ENCODE data around the gene BCOR.

The BCOR gene

GRCh38 chrX:40019541-40019940 lies 78.2 kb downstream of the BCOR start:
- no peak for DNase-seq (ENCODE audit: low spot score)

DNA sequence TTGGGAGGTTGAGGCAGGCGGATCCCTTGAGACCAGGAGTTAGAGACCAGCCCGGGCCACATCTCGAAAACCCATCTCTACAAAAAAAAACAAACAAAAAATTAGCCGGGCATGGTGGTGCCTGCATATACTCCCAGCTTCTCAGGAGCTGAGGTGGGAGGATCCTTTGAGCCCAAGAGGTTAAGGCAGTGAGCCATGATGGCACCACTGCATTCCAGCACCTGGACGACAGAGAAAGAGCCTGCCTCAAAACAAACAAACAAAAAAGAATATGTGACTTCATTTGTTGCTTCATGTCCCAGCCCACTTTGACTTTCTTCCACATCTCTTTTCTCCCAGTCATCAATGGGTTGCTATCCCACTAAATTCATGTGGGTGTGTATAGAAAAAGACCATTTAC lies 79.7 kb downstream of the BCOR start:
- DNase-seq (ENCODE audit: low spot score), result no peak

GRCh38 chrX:40016749-40017148 lies 81.0 kb downstream of the BCOR start:
- DNase-seq (ENCODE audit: low spot score), result no peak

- DNase-seq (ENCODE audit: low spot score), result no peak
These were observed 82.1 kb downstream of the BCOR start for GRCh38 chrX:40015693-40016092.

- DNase-seq (ENCODE audit: low spot score), result peak; percentile 22
These were observed 84.2 kb downstream of the BCOR start for GRCh38 chrX:40013266-40014195.

- no peak for DNase-seq (ENCODE audit: low spot score)
These were observed 84.9 kb downstream of the BCOR start for GRCh38 chrX:40012868-40013265.

- no peak for DNase-seq (ENCODE audit: low spot score)
These were observed 85.5 kb downstream of the BCOR start for GRCh38 chrX:40012039-40012867.

GRCh38 chrX:40011322-40012038 lies 86.3 kb downstream of the BCOR start:
- DNase-seq (ENCODE audit: low spot score), result no peak

- peak; percentile 18 for DNase-seq (ENCODE audit: low spot score)
These were observed 87.0 kb downstream of the BCOR start for GRCh38 chrX:40010550-40011321.

DNA sequence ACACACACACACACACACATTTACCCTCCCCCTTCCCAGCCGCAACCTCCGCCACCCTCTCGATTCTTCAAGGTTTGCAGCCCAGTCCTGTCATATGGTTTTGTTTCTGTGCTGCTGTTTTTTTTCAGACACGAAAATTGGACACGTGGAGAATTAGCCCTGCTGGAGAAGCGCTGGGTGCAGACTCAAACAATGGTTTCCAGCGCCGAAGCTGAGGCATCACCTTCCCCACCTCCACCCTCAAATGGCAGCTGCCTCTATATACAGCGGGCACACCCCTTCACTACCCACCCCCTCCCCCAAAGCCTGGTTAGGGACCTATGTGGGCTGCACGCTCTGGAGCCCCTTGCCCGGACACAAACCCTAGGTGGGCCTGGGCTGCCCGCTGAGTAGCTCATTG lies 87.9 kb downstream of the BCOR start:
- DNase-seq (ENCODE audit: low spot score), result no peak

DNA sequence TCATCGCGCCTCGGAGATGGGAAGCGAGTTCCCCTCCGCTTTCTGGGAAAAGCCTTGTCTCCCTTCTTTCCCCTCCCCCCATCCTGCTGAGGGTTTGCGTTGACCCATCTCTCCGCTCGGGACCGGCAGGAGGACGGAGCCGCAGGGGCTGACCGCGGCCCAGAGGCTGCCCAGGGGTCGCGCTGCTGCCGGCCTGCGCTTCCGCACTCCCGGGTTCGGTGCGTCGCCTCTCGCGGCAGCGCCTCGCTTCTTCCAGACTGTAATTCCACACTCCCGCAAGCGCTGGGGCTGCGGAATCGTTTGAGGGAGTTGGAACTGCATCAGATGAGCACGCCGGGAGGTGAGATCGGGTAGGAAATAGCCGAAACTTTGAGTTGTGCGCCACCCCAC lies 88.3 kb downstream of the BCOR start:
- no peak for DNase-seq (ENCODE audit: low spot score)

DNA sequence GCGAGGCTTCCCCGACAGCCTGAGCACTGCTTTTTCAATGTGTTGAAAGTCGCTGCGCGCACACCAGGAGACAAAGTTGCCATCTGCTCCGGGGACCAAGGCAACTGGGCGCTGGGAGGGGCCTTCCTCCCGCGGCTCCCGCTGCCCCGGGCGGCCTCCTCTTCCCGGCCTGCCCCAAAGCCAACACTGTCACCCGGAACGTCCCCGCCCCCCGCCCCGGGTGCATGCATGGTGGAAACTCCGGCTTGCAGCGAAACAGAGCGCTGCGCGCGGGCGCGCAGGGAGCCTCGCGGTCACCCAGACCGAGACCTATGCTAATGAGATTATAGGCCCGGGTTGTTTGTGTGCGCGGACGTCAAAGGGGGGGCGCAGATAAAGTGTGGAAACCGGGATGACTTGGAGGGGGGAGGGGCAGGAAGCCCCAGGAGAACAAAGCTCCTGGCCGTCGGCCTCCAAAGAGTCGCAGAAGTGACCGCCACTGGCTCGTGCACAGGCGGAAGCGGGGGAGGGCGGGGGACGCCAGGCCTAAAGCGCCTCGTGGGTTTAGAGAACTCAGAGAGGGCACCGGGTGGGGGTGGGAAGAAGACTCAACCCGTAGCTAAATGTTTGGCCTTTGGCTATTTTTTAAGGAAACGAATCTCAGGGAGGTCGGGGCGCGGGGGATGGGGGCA lies 88.8 kb downstream of the BCOR start:
- DNase-seq (ENCODE audit: low spot score), result peak; percentile 22

DNA sequence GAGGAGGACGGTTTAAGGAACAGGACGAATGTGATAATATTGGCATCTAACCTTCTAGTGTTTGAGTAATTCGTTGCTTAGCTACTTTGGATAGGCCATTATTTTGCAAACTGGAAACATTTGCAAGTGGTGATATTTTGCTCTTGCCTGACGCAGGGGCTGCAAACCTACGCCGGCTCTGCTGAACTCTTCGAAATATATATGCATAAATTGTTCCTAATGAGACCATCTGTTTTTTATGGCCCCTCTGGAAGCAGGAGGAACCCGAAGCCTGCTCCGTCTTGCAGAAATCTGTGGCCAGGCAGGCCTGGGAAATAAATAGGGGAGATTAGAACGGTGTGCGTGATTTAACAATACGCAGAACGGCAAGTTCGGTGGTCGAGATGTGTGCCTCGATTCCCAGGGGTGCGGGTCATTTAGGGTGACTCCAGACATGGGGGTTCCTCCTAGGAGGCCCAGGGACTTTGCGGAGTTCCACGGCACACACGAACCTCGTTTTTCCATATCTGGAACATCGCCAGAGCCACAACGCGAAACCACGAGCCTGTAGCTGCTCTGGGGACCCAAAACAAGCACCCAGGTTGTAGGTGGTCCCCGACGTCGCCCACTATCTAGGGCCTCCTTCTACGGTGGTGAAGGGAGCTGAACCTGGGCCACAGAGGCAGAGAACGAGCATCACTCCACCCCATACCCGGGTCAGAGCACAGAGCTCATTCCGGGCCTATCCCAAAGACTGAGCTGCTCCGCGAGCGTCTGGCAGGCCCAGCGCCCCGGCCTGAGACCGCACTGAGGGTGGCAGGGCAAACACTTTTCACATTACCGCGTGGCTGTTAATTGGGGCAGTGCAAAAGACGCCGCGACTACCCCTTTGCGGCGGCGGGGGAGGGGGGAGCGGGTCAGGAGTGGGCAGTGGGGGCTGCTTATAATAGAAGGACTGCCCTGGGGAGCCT lies 89.7 kb downstream of the BCOR start:
- DNase-seq (ENCODE audit: low spot score), result no peak

GRCh38 chrX:40007131-40007755 lies 90.5 kb downstream of the BCOR start:
- no peak for DNase-seq (ENCODE audit: low spot score)

DNA sequence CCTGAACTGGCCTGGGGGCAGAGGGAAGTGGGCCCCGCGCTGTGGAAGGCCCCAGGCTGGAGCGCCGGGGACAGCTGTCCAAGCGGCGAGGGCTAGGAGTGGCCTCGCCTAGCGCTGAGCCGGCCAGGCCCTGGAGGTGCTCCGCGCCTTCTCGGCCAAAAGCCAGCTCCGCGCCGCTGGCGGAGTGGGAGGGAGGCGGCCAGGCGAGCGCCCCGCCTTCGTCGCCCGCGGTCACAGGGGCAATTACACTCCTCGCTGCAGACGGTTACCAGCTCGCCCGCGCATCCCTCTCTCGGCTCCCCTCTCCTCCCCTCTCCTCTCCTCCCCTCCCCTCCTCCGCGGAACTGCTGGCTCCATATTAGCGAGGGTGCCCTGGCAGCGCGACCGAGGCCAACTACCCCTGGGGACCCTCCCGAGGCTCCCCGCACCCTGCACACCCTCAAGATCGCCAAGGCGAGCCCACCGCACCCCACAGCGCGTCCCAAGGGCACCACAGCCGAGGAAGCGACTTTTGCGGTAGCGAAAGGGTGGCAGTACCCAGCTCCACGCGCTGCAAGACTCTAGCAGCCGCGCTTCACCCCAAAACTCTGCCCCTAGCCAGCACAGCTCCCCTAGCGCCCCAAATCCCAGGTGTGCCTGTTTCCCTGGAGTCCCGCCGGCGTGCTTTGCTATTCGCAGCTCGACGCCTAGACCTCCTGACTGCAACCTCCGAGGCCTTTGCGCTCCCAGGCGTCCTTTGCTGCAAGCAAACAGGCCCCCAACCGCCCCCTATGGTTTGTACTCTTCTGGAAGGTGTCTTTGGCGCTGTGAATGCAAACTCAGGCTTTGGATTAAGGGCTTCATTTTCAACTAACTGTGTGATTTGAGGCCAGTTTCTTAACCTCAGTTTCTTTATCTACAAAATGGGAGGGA lies 91.4 kb downstream of the BCOR start:
- no peak for DNase-seq (ENCODE audit: low spot score)

- no peak for DNase-seq (ENCODE audit: low spot score)
These were observed 92.3 kb downstream of the BCOR start for GRCh38 chrX:40005292-40006011.

DNA sequence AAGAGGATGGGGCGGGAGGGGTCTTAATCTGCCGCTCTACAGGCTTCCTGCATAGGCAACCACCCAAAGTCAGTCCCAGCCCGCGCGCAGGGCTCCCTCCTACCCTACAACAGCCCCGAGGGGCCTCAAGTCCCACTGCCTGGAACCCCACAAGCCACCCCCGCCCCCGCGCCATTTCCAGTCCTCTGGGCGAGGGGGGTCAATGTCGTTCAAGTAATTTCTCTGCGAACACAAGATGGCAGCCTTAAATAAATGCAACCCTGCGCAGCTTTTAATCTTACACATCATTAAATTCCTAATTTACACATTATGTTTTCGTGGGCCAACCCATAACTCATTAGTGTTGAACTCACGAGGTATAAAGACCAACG lies 92.9 kb downstream of the BCOR start:
- no peak for DNase-seq (ENCODE audit: low spot score)

DNA sequence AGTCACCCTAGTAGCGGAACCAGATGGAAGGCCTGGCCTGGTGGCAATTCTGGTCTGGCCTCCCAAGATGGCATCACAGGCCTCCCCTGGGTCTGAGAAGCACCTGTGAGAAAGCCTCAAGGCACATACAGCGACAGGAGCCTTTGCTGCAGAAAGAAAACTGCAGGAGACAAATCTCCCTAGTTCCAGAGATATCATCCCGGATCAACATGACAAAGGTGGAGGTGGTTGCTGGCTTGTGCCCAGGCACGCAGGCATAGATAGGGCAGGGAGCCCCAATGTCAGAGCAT lies 93.6 kb downstream of the BCOR start:
- no peak for DNase-seq (ENCODE audit: low spot score)
